GM18520 (cell line): ENCODE results near the gene EYA2.

Source experiments
- ATAC-seq: cut with Tn5 transposase; IDR thresholded peaks from one replicate; pipeline ENCODE4 v1.9.1; 2021; ENCODE audit not compliant: unreplicated experiment

The EYA2 gene

GRCh38 chr20:47133809-47134456 is 239.3 kb downstream of the EYA2 start:
- ATAC-seq: no peak

DNA sequence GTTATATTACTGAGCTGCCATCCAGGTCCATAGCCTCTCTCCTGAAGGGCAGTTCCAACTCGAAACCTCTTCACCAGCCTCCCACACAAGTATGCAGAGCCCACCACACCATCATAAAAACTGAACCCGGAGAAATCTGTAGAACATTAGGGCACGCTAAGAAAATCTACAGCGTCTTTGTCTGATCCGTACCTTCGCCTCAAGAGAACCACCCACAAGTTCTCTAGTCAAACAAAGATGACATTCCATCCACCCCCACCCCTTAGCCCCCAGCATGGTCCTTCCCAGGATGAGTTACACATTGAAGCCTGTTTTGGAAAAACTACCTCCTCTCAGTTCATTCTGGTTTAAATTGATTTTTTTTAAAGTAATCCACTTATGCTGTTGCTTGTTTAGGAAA is 242.1 kb downstream of the EYA2 start:
- no peak for ATAC-seq

- no peak for ATAC-seq
These were observed 242.7 kb downstream of the EYA2 start for GRCh38 chr20:47137231-47137870.

GRCh38 chr20:47139934-47140535 is 245.4 kb downstream of the EYA2 start:
- no peak for ATAC-seq

- no peak for ATAC-seq
These were observed 246.8 kb downstream of the EYA2 start for GRCh38 chr20:47141350-47141921.

- no peak for ATAC-seq
These were observed 247.5 kb downstream of the EYA2 start for GRCh38 chr20:47141941-47142773.

DNA sequence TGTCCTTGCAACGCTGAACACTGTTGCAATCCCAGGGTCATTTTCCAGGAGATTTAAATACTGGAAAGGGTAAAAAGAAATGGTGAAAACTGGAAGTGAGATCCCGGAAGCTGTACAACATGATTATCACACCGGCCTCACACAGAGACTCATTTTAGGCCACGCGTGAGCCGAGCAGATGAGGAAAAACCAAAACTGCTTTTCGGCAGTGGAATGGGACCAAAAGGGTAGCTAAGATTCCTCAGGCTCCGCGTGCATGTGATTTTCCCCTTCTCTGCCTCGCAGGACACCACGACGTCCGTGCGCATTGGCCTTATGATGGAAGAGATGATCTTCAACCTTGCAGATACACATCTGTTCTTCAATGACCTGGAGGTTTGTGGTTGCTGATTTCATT is 248.1 kb downstream of the EYA2 start:
- no peak for ATAC-seq

- no peak for ATAC-seq
These were observed 249.0 kb downstream of the EYA2 start for GRCh38 chr20:47143657-47144056.

- ATAC-seq: no peak
These were observed 249.8 kb downstream of the EYA2 start for GRCh38 chr20:47144463-47144862.

DNA sequence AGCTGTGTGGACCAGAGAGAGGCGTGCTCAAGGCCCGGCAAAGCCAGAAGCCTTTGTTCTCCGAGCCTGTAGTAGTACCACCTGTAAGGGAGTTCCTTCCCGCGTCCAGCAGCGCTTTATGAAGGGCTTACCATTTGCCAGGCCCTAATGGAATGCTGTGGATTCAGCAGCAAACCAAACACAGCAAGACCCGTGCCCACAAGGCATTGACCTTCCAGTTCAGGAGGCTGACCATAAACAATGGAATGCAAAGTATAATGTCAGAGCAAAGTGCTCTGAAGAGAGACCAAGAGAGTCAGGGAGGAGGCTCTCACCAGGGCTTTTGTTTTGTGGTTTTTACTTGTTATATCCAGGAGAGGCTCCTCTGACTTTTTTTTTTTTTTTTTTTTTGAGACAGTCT is 252.0 kb downstream of the EYA2 start:
- ATAC-seq: no peak

DNA sequence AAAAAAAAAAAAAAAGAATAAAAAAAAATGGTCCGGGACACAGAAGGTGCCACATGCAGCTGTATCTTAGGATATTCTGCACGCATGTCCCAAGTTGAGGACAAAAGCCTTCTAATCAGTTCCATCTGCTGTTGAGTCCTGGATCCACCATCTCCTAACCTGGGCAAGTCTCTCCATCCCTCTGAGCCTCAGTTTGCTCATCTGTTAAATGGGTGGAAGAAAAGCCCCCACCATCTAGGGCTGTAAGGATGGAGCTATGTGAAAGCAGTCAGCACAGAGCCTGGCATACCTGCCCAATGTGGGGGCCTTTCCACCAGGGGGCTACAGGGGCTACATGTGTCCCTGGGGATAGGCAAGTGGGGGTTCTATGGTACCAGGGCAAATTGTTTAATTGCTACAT is 253.4 kb downstream of the EYA2 start:
- no peak for ATAC-seq

DNA sequence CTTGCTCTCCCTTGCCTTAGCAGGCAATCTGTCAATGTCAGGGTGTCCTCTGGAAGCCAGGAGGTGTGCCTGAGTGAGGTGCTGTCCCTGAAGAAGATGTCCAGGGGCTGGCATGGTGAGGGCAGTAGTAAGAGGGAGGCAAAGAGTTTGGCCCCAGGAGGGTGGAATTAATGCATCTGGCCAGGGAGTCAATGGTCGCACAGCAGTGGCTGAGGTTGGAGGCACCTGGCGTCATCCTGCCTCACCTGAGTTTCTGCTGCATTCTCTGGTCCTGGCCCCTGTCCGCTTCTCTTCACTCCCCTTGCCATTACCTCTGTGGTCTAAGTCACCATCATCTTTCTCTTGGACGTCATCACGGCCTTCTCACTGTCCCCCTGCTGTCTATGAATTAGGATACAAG is 255.3 kb downstream of the EYA2 start:
- ATAC-seq: no peak

DNA sequence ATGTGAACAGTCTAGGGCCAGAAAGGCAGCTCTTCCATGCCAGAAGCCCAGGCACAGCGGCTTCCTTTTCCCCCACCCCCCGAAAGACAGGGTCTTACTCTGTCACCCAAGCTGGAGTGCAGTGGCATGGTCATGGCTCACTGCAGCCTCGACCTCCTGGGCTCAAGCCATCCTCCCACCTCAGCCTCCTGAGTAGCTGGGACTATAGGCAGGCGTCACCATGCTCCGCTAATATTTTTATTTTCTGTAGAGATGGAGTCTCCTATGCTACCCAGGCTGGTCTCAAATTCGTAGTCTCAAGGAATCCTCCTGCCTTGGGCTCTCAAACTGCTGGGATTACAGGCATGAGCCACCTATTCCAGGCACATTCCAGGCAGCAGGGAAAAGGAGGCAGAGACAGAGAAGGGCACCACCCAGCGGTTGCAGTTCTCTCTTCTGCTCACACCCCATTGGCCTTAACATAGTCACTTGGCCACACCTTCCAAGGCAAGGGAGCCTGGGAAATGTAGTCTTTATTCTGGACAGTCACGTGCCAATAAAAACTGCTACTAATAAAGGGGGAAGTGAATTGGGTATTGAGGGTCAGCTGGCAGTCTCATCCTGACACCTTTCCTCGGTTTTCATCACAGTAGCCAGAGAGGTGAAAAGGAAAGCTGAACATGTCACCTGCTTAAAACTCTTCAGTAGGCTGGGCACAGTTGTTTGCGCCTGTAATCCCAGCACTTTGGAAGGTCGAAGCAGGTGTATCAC is 255.9 kb downstream of the EYA2 start:
- ATAC-seq: no peak

DNA sequence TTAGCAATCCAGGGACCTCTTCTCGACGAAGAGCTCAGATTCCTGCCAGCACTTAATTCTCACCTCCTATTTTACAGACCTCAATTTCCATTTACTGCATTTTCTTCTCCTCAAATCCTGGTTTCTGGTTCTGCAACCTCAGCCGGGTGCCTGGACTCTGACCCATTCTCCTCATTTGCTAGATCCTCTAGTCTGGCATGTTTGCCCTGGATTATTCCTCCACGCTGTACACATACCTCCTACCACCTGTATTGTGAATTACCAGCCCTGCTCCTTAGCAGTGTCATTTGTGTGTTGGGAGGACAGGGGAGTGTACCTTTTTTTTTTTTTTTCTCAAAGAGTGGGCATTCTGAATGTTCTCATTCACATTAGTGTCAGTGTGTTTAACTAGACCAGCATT is 257.4 kb downstream of the EYA2 start:
- ATAC-seq: no peak

GRCh38 chr20:47154089-47154488 is 259.4 kb downstream of the EYA2 start:
- ATAC-seq: no peak

- ATAC-seq: no peak
These were observed 261.9 kb downstream of the EYA2 start for GRCh38 chr20:47156301-47157137.

GRCh38 chr20:47159166-47159565 is 264.5 kb downstream of the EYA2 start:
- ATAC-seq: no peak

DNA sequence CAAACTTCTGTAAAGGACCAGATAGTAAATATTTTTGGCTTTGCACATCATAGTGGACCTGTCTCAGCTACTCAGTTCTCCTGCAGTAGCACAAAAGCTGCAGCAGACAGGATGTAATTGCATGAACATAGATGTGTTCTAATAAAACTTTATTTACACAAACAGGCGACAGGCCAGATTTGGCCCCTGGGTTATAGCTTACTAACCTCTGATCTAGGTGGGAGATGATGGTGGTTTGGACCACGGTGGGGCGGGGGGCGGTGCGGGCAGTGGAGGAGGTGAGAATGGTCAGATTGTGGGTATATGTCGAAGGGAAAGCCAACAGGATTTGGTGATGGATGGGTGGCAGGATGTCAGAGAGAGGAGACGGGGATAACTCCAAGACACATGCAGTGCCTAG is 265.6 kb downstream of the EYA2 start:
- ATAC-seq: no peak

- ATAC-seq: no peak
These were observed 266.3 kb downstream of the EYA2 start for GRCh38 chr20:47160992-47161391.

- no peak for ATAC-seq
These were observed 266.8 kb downstream of the EYA2 start for GRCh38 chr20:47161411-47161810.
